GM18507 (cell line): ENCODE data around the gene CDC42BPA.

Experiments
- DNase-seq: peaks from one replicate; pipeline ENCODE4 v3.0.0; 2011; ENCODE audit warnings: low read depth; ENCODE audit not compliant: insufficient read length; ENCODE audit errors: extremely low spot score
- FAIRE-seq: peaks from 2 replicates; lab custom pipeline; 2011; peaks lifted over from hg19 to GRCh38; lab: Jason Lieb, UNC

Gene CDC42BPA

GRCh38 chr1:226989085-226989920 lies 329.0 kb downstream of the CDC42BPA start:
- FAIRE-seq (no peak), DNase-seq (no peak)

GRCh38 chr1:226988334-226988666 lies 330.0 kb downstream of the CDC42BPA start:
- FAIRE-seq, result no peak
- no peak for DNase-seq

DNA sequence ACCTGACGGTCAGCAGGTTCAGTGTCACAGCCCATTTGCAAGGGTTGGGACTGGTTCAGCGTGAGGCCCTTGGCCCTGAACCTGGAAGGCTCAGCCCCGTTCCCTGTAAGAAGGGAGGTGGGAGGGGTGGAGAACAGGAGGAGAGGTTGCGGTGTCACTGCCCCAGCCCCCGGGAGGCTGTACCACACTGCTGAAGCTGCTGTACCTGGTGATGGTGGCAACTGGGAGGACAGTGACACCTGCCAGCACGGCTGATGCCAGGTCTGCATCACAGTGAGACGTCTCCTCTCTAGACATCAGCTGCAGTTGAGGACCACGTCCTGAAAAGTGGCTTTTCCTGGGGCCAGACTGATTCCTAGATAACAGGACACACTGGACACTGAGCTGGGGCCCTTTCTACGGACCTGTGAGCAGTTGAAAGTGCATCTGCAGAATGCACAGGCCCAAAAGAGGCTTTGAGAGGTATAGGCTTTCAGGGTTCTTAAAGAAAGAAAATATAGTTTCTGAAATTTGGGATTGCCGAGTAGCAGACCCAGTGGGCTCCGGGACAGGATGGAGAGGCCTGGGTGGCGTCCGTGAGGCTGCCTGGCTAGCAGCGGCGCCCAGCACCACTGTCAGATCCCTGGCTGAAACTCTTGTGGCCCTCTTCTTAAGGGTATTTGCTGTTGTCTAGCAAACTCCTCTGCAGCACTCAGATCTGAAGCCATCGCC lies 330.5 kb downstream of the CDC42BPA start:
- no peak for DNase-seq
- FAIRE-seq, result no peak

DNA sequence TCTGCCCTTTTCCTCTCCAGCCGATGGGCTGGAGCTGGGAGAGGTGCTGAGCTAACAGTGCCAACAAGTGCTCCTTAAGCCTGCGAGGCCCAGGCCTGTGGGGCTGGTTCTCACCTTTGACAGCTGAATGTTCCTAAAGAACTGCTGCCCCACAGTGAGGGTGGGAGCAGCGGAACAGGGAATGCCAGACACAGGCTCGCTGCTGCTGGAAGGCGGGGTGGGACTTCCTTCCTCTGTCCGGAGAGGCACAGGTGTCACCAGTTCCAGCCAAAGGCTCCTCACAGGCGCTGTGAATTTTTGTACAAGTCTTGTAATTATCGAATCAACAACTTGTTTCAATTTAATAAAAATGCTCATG lies 331.1 kb downstream of the CDC42BPA start:
- DNase-seq (no peak), FAIRE-seq (no peak)

- DNase-seq (no peak), FAIRE-seq (no peak)
Measured at GRCh38 chr1:226986496-226987178, 331.7 kb downstream of the CDC42BPA start.

GRCh38 chr1:226985839-226986463 lies 332.3 kb downstream of the CDC42BPA start:
- DNase-seq (no peak), FAIRE-seq (no peak)

GRCh38 chr1:226985239-226985838 lies 333.0 kb downstream of the CDC42BPA start:
- FAIRE-seq (no peak), DNase-seq (no peak)

DNA sequence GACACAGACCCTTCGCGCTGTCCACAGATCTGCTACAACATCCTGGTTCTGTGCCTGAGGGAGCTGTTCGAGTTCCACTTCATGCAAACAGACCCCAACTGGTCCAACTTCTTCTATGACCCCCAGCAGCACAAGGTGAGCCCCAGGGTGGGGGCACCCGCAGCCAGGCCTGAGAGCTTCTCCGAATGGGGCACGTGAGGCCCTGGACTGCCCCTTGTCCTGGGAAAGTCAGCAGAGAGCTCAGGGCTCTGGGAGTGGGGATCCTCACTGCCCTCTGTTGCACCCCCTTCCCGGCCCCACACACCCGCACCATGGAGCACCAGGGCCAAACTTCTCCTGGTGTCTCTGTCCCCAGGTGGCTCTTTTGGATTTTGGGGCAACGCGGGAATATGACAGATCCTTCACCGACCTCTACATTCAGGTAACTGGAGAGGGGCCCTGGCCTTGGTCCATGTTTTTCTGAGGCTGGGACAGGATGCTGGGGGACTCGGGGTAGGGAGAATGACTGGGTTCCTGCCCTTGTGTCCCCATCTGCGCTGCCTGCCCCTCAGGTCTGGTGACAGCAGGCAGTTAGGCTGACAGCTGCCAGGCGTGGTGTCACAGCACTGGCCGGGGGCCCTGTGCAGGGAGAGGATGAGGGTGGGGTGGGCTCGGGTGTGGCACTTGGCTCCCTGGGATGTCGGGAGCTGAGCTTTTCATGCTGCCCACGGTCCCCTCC lies 333.6 kb downstream of the CDC42BPA start:
- DNase-seq, result no peak
- no peak for FAIRE-seq

GRCh38 chr1:226983992-226984364 lies 334.3 kb downstream of the CDC42BPA start:
- no peak for FAIRE-seq
- no peak for DNase-seq

- no peak for FAIRE-seq
- no peak for DNase-seq
Measured at GRCh38 chr1:226983247-226983991, 334.9 kb downstream of the CDC42BPA start.

- FAIRE-seq (no peak), DNase-seq (no peak)
Measured at GRCh38 chr1:226982451-226983177, 335.7 kb downstream of the CDC42BPA start.

DNA sequence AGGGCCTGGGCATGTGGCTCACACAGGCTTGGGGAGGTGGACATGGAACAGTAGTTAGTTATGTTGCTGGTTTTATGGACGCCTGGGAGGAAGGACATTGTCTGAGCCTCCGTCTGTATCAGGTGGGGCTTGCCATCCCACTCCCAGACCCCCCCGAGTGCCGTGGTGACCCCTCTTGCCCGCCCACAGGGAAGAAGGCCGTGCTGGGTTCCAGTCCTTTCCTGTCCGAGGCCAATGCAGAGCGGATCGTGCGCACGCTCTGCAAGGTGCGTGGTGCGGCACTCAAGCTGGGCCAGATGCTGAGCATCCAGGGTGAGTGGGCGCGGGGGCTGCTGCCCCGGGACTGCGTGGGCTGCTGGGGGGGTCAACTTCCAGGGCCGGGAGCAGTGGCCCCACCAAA lies 336.5 kb downstream of the CDC42BPA start:
- FAIRE-seq (no peak), DNase-seq (no peak)

- no peak for DNase-seq
- no peak for FAIRE-seq
Measured at GRCh38 chr1:226981386-226981817, 336.9 kb downstream of the CDC42BPA start.

DNA sequence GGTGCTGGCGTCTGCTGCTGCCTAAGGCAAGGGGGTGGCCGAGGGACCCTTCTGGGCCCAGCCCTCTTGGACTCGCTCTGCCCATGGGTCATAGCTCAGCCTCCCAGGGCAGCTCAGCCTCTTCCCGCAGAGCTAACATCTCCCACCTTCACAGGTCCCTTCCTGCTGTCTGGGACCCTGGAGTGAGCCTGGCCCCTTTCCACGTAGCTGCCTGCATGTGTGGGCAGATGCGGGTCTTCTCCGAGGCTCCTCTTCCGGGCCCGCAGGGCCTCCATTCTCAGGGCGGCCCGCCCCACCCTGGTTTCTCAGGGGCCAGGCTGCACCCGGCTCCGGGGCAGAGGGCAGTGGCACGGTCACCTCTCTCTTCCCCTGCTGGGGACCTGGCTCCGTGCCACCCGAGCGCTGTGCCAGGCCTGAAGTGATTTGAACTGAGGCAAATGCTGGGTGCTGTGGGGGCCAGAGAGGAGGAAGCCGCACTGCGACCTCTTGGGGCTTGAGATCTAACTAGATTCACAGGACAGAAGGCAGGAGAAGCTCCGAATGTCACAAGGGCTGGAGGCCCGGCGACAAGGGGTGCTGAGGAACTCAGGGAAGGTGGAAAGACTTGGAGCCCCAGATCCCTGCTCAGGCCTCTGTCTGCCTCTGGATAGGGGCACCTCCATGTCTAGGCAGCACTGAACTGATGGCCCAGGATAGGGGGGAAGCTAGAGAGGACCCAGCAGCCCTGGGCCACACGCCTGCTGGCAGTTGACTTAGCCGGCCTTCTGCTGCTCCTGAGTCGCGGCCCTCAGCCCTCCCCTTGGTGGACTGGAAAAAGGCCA lies 337.5 kb downstream of the CDC42BPA start:
- no peak for DNase-seq
- no peak for FAIRE-seq

DNA sequence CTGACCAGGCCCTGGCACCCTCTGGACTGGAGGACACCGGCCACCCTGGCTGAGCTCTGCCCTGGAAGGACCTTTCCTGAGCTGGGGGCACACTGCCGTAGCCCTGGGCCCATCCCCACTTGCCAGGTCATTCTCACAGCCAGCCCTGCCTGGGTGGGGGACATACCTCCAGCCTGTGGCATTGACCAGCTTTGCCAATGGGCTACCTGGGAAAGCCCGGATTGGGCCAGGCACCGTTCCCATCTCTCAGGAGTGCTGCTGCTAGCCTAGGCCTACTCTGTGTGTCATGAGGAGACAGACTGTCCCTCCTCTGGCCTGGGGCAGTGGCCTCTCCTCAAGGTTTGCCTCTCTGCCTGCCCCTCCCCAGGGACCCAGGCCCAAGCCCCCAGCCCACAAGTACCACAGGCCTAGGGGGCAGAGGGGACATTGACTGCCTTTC lies 338.2 kb downstream of the CDC42BPA start:
- FAIRE-seq (no peak), DNase-seq (no peak)

GRCh38 chr1:226979517-226980121 lies 338.7 kb downstream of the CDC42BPA start:
- FAIRE-seq (no peak), DNase-seq (no peak)

DNA sequence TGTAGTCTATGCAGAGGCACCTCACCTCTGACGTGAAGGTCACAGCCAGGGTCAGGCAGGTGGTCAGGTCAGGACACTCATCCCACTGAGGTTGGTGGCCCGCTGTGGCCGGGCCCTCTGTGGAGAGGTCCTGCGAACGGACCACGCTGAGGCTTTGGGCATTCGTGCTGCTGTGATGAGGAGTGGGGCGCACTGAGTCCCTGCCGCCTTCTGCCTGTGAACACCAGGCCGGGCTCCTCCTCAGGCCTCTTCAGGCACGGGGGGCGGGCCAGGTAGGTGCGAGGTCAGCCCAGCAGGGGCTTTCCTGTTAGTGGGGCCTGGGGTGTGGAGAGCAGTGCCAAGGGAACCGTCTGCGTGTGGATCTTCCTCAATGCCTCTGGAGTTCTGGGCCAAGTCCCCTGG lies 339.2 kb downstream of the CDC42BPA start:
- FAIRE-seq, result no peak
- DNase-seq, result no peak
